ENCODE measurements around the gene ACSL1.

The ACSL1 gene

GRCh38 chr4:184719407-184719806 lies 106.4 kb downstream of the ACSL1 start:
- no peak for DNase-seq (ENCODE audit: low read depth)

- DNase-seq (ENCODE audit: low read depth): no peak
Measured at GRCh38 chr4:184715526-184715925, 110.2 kb downstream of the ACSL1 start.

- no peak for DNase-seq (ENCODE audit: low read depth)
Measured at GRCh38 chr4:184713887-184714286, 111.9 kb downstream of the ACSL1 start.

- DNase-seq (ENCODE audit: low read depth): no peak
Measured at GRCh38 chr4:184712322-184712721, 113.4 kb downstream of the ACSL1 start.

GRCh38 chr4:184706453-184706852 lies 119.3 kb downstream of the ACSL1 start:
- no peak for DNase-seq (ENCODE audit: low read depth)

GRCh38 chr4:184705692-184706091 lies 120.1 kb downstream of the ACSL1 start:
- no peak for DNase-seq (ENCODE audit: low read depth)

Measured in amniotic epithelial cell (primary cell).